Cerebellar nuclear complex (tissue), 1 donor: ENCODE data around the gene PHC3.

ENCODE experiments used
- DNase-seq, 2 experiments: peaks; one replicate each; lab custom pipeline; 2025; lab: John Stamatoyannopoulos, UW

PHC3 gene

GRCh38 chr3:170078620-170079281 lies 102.8 kb downstream of the PHC3 start:
- DNase-seq: no peak

DNA sequence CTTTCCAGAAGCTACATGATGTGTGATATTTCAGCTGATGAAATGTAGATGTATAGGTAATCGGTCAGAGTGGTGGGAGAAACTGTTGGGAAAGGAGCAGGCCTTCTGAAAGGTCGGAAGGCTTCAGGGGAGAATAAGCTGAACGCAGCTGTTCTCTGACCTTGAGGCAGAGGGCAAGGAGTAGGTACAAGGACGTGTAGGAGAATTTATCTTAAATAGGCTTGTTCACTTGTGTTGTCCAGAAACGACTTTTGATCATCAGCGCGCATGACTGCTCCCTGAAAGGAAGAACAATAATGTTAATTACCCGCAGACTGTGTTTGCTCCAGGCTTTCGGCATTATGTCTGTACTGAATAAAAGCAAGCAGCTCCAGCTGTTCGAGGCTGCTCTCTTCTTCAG lies 104.2 kb downstream of the PHC3 start:
- no peak for DNase-seq

GRCh38 chr3:170076715-170077238 lies 104.8 kb downstream of the PHC3 start:
- no peak for DNase-seq

DNA sequence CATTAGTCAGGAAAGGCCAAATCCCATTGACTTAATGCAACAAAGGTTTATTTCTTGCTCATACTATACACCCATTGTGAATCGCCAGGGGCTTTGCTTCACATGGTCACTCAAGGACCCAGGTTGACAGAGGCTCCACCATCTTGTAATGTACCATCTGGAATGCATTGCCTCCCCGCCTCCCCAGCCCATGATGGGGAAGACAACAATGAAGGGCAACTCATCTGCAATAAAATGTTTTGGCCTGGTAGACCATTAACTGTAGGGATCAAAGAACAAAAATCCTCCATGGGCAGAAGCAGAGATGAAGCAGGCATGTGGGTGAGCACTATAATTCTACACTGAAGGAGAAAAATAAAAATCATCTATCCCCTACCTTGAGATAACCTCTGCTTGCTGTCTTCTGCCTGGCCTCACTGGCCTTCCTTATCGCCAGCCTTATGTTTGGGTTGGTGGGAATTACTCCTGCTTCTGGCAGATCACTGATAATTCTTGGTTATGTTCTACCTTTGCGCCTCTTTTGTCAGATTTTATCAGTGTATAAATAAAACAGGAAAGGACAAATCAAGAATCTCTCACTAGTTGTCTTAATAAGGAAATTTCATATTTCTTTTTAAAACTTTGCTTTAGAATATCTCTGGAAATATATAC lies 106.0 kb downstream of the PHC3 start:
- no peak for DNase-seq

DNA sequence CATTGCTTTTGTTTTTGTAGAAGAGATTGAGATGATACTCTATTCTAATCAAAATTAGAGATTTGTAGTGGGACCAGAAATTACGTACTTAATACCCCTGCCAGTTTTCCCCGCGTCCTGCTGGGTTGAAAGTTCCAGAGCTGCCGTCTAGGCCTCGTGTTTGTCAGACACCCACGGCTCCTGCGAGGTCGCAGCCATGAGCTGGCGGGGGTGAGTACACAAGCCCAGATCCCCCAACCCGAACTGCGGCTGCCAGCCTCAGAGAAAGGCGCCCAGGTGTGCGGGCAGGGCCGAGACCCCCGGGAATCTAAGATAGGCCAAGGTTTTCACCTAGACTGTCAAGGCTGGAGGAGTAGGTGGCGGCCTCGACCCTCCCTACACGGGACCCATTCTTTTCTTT lies 117.4 kb downstream of the PHC3 start:
- no peak for DNase-seq

DNA sequence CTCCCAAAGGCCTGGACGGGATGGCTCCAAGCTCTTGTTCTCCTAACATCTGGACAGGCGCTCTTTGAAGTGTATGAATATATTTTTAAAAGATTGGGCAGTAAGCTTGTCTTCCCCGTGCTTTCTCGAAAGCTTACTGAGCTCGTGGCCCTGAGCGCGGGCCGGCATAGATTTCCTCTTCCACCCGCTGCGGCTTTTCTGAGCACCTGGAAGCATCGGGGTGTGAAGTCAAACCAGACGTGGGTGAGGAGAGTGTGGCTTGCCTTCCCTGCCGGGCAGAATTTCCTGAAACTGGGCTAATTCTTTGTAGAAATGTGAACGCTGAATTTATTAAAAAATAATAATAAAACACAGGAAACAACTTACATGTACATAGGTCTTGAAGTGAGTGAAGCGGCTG lies 117.8 kb downstream of the PHC3 start:
- DNase-seq: no peak

DNA sequence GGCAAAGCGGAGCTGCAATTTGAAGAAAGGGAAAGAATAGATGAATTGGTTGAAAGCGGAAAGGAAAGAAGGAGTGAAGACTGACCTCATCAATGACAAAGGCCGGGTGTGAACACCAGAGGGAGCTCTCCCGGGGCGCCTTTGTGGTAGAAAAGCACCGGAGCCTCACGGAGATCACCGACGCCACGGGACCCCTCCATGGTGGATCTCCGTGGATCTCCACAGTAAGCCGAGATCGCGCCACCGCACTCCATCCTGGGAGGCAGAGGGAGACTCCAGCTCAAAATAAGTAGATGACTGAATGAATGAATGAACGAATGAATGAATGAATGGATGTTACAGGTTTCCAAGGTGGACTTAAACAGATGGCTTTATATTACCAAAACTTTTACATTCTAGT lies 118.8 kb downstream of the PHC3 start:
- no peak for DNase-seq

DNA sequence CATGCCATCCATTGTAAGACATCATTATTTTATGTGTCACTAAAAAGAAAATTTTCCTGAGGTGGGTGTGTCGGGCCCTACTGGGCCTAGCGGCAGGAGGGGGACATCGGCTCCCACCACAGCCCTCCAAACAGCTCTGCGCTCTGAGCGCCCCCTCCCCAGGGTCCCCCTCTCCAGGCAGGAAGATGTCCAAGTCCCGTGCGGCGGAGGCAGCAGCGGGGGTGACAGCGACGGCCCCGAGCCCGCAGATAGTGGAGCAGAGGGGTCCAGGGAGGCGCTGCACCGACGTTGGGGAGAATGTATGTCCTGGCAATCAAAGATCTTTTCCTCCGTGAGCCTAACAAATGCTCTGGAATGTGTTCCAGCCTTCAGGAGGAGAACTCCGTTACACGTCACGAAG lies 119.5 kb downstream of the PHC3 start:
- DNase-seq: no peak

DNA sequence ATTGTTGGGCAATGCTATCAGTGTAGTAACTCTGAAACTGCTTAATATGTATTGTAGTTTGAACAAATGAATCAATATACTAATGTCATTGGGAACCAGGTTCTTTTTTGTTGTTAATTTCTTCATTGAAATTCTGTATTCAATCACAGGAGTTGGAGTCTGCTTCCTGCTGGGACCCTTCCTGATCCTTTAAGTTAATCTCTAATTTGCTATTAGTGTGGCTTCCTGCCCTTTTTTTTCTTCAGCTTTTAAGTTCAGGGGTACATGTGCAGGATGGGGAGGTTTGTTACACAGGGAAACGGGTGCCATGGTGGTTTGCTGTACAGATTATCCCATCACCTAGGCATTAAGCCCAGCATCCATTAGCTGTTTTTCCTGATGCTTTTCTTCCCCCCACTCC lies 122.1 kb downstream of the PHC3 start:
- DNase-seq: no peak

- DNase-seq: no peak
These were observed 123.4 kb downstream of the PHC3 start for GRCh38 chr3:170058127-170058526.

GRCh38 chr3:170057550-170057949 lies 124.0 kb downstream of the PHC3 start:
- no peak for DNase-seq

DNA sequence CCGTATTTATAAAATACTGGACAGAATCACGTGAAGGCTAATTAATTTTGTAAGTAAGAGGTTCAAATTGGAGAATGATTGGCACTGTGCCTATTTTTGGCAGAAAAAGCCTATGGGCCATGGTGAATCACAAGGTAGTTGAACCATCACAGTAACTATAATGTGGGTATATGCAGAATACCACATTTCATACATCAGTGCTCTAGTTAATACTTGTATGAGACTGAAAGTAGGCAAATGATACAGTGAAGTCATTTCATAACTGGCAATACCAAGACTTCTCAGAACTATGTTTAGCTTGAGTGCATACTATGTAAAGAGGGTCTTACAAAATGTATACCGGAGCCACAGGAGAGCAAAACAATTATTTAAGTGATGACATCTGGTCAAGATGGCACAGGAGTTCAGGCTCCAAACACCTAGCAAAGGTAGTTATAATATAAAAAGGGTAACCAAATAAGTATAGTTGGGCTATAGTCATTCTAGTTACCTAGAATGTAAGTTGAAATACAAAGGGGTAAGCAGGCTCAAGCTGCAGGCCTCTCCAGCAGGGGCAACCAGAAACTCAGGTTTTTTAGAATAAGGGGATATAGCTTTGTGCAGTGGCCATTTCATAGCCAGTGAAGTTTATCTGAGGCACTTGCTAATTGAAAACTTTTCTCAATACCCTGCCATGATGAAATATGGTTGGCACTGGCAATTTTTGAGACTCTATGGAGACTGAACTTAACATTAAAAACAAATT lies 124.7 kb downstream of the PHC3 start:
- DNase-seq: no peak

- DNase-seq: no peak
These were observed 126.3 kb downstream of the PHC3 start for GRCh38 chr3:170055209-170055608.

- no peak for DNase-seq
These were observed 127.3 kb downstream of the PHC3 start for GRCh38 chr3:170054204-170054603.

GRCh38 chr3:170052398-170052797 lies 129.1 kb downstream of the PHC3 start:
- DNase-seq: no peak

- DNase-seq: no peak
These were observed 130.8 kb downstream of the PHC3 start for GRCh38 chr3:170050753-170051152.

GRCh38 chr3:170049146-170050000 lies 132.2 kb downstream of the PHC3 start:
- no peak for DNase-seq

DNA sequence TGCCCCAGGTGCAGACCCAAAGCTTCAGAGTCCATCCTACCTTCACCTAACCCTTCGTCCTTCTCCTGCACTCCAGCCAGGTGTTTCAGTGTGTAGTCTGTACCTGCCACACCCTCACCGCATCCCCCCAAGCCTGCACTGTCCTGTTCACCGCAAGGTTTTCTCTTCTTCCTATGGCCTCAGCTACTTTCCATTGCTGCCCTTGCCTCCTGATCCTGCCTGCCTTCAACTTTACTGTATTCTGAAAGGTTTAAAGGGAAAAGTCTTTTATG lies 134.5 kb downstream of the PHC3 start:
- DNase-seq: no peak

DNA sequence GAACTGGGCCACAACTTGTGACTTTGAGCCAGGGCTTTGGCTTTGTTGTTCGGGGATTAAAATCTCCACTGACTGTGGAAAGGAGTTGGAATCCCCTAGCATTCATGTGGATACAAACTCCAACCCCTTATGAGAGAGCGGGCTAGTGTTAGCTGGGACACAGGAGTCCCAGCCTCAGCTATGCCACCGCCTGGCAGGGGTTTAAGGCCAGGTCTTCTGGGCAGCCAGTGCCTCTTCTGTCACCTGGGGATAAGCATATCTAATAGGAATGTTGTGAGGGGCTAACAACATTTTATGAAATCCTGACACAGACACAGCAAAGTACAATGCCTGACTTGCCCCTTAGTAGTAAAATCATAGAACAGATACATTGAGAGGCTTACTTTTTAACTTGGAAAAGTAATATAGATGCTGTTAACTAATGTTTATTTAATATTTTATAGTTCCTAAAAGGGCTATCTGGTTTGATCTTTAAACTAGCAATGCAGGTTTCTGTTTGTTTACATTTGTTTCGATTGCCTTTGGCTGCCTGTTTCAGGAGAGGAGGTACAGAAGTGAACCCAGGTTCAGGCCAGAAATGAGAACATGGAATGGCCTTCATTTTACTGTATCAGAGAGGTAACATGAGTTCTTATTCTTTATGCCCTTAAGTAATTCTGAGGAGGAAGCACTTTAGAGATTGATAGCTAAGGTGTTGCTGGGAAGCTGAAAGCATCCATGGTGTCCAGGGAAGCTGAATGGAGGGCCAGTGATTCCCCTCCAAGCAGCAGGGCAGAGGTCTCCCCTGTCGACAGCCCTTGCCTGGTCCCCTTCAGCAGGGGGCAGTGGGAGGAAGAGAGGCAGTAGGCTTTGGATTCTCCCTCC lies 135.0 kb downstream of the PHC3 start:
- DNase-seq: no peak

DNA sequence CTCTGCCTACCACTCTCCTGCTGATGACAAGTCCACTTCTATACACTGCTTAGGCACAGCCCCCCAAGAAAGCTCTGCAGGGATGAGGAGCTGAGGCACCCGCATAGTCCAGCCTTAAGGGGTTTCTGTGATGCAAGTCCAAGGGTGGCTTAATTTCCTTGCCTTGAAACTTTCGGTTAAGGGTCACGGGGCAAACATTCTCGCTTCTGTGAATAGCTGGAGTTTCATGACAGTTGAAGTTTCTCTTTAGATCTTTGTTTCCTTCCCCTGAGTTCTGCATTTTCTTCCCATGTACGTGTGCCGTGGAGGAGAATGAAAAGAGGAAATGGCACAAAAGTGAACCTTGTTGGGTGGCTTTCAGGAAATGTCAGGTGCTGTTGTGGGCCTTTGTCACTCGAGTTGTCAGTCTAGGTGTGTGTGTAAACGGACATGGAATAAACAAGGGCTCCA lies 136.7 kb downstream of the PHC3 start:
- no peak for DNase-seq

DNA sequence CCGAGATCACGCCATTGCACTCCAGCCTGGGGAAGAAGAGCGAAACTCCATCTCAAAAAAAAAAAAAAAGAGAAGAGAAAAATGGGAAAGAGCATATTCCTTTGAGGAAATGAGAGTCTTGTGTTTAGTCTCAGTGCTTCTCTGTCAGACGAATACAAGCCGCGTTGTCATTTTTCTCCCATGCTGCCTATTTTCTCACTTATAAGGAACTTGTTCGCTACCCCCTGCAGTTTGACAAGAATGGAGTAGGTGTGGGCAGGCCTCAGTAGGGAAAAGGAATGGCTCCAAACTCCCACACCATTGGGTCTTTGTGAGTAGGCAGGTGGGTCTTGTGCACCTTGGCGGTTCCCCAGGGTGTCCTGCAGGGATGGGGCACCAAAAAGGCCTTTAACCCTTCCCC lies 137.3 kb downstream of the PHC3 start:
- DNase-seq: no peak
